ENCODE measurements around the gene ABHD4. TPM values are rescaled to one million over a fixed set of nuclear protein-coding genes. Genes with fewer than 3 reads are reported as not detected.
A peak's percentile ranks its signal among the peaks of the same experiment; 100 is the strongest.

ABHD4 gene
- total and polyA plus RNA-seq, 2 of the 4 experiments (the other 2 are of a cell fraction), result 5.0 to 22.0 TPM

- no peak overlapping the region; the same call in 1 of the 2 replicates for H3K4me2 ChIP-seq (ENCODE audit: low read depth, low read length)
- no peaks in the 10 kb centered on the region for H3K27me3 ChIP-seq (ENCODE audit: control insufficient read depth, insufficient read depth, low read length)
- peaks cover 30% of the 10 kb centered on the region for H3K36me3 ChIP-seq (ENCODE audit: control insufficient read depth, insufficient read depth, low read length)
- POLR2A ChIA-PET (ENCODE audit: unreplicated experiment), result no interaction called here
- H2AK5ac ChIP-seq (ENCODE audit: low read depth, low read length), result peak overlapping the region; percentile 90
- H3K4ac ChIP-seq (ENCODE audit: low read depth, low read length), result peak overlapping the region; percentile 82
- dilution Hi-C loops (cut with HindIII; ENCODE audit: low sequenced_read_pairs, unreplicated experiment) (no loop called here), in situ Hi-C loops (cut with MboI; ENCODE audit: low sequenced_read_pairs) (no loop called here), intact Hi-C loops (cut with micrococcal nuclease) (no loop called here)
- H2BK5ac ChIP-seq (ENCODE audit: low read depth, low read length, poor library complexity, severe bottlenecking), result peak overlapping the region; percentile 68
- TF ChIP-seq CTCF (conservative IDR thresholded peaks at IDR 0.05; ENCODE audit: low read depth, low read length) (peak; percentile 34), MXI1 (IDR thresholded peaks at IDR 0.05; ENCODE audit: borderline replicate concordance, low read depth, low read length) (no peak)
- no peak for DNase-seq
- H3K14ac ChIP-seq (replicated peaks; ENCODE audit: low read depth, low read length), result peak overlapping the region; percentile 75
- H3K56ac ChIP-seq (ENCODE audit: extremely low read depth, insufficient read depth, low read length), result peak overlapping the region; percentile 68; the same call in 1 of the 2 replicates
- no peak overlapping the region for H3K4me3 ChIP-seq (ENCODE audit: insufficient read depth, low read depth, low read length)
- peak overlapping the region; percentile 9; the same call in 1 of the 2 replicates for H4K5ac ChIP-seq (ENCODE audit: low read depth, low read length)
- H2BK15ac ChIP-seq (ENCODE audit: low read depth, low read length), result peak overlapping the region; percentile 48; the same call in 2 of the 3 replicates
- no peaks in the 10 kb centered on the region for H3K9me3 ChIP-seq (ENCODE audit: control insufficient read depth, insufficient read depth, low read length)
- H3K79me1 ChIP-seq (ENCODE audit: low read depth in 1 of 2, low read length in 2 of 2), result no peaks in the 10 kb centered on the region; a peak in 1 of 4 replicates
- H2AK9ac ChIP-seq (replicated peaks; ENCODE audit: low read depth, low read length, poor library complexity), result peak overlapping the region; percentile 55
- peak overlapping the region; percentile 1; the same call in 1 of the 2 replicates for H3K18ac ChIP-seq (ENCODE audit: low read depth, low read length)
- H4K91ac ChIP-seq (ENCODE audit: insufficient read depth, low read depth, low read length), result peak overlapping the region; percentile 80
- peak overlapping the region; percentile 67 for H2BK20ac ChIP-seq (ENCODE audit: low read depth, low read length)
- peaks cover 7% of the 10 kb centered on the region for H3K4me1 ChIP-seq (ENCODE audit: control insufficient read depth, insufficient read depth, low read length)
- no peak; the same call in 1 of the 2 replicates for ATAC-seq (ENCODE audit: low read depth)
- H2BK120ac ChIP-seq (ENCODE audit: low read depth, low read length), result peak overlapping the region; percentile 90
- H4K8ac ChIP-seq (ENCODE audit: low read depth in 2 of 2, low read length in 2 of 2), result peak overlapping the region; percentile 39 to 76; a peak in 3 of 4 replicates
- H3K23ac ChIP-seq (ENCODE audit: low read depth, low read length), result peak overlapping the region; percentile 85
- H2AFZ ChIP-seq (replicated peaks; ENCODE audit: low read length, poor library complexity), result no peak overlapping the region
- CTCF ChIA-PET, result interaction anchor here (0.6 kb wide), 1 partner anchor 11 kb away, joined by 4 read pairs; no protein-coding TSS in a partner anchor
- peaks cover 31% of the 10 kb centered on the region for H3K9me1 ChIP-seq (ENCODE audit: insufficient read depth, low read length)
- WGBS, 2 experiments (ENCODE audit: extremely low coverage in 2 of 2, insufficient read length in 1 of 2), result 58% methylated on average over 1 of the region's 2 CpGs; no CpG with 5 or more reads in 1 of the 2 experiments
- BruUV-seq (replicated peaks), result no TSS peak
- no peak overlapping the region for H3K9ac ChIP-seq (ENCODE audit: low read depth, low read length)
- H3K27ac ChIP-seq (ENCODE audit: insufficient read depth, low read length), result peak overlapping the region; percentile 57
- no peaks in the 10 kb centered on the region for H4K20me1 ChIP-seq (ENCODE audit: insufficient read depth, low read length)
Observed at GRCh38 chr14:22613106-22613695, 15.1 kb downstream of the ABHD4 start.
